Right lobe of liver (tissue), 6 donors: Measurements from ENCODE around the gene AFG1L. TPM values are rescaled to one million over a fixed set of nuclear protein-coding genes. Genes with fewer than 3 reads are reported as not detected.
A peak's percentile ranks its signal among the peaks of the same experiment; 100 is the strongest.

Experiments
- ATAC-seq, 4 donors: fragments of 200-7000 bp; cut with Tn5 transposase; one replicate each; pipeline ENCODE4 v1.9.1; 2020; ENCODE audit warnings: mild to moderate bottlenecking in 4 of 4, moderate library complexity in 4 of 4
- DNase-seq, 3 donors: peaks; one replicate each; pipeline ENCODE4 v3.0.0-alpha.2; 2020
- H3K27ac ChIP-seq, 3 donors: fragments of 200-600 bp; one replicate each; pipeline ENCODE4 v1.8.0; 2022
- H3K27me3 ChIP-seq, 2 donors: fragments of 200-600 bp; one replicate each; pipeline ENCODE4 v1.8.0; 2022
- H3K36me3 ChIP-seq, 4 donors: fragments of 200-600 bp; sonication (generic) in 1 of 4; one replicate each; pipeline versions ENCODE4 v1.5.1 to v1.8.0; 2017 to 2022; ENCODE audit warnings: control low read depth in 1 of 4
- H3K4me1 ChIP-seq, 4 donors: fragments of 200-600 bp; sonication (generic) in 1 of 4; one replicate each; pipeline versions ENCODE4 v1.5.1 to v1.8.0; 2017 to 2022; ENCODE audit warnings: control low read depth in 1 of 4
- H3K4me3 ChIP-seq, 3 donors: fragments of 200-600 bp; one replicate each; pipeline ENCODE4 v1.8.0; 2022
- H3K9me3 ChIP-seq, 4 donors: fragments of 200-600 bp; sonication (generic) in 1 of 4; one replicate each; pipeline versions ENCODE4 v1.5.1 to v1.8.0; 2017 to 2022; ENCODE audit warnings: control low read depth in 1 of 4
- POLR2A ChIP-seq: fragments of 450-650 bp; IDR thresholded peaks from one replicate; pipeline ENCODE4 v1.6.1; 2017; ENCODE audit warnings: antibody characterized with exemption, mild to moderate bottlenecking
- WGBS: methylation state at CpG from one replicate; pipeline ENCODE4 v1.1.6; 2018; ENCODE audit warnings: low coverage, low lambda C conversion rate; ENCODE audit not compliant: insufficient coverage; ENCODE audit errors: missing lambda C conversion rate; 5-methylcytosine and 5-hydroxymethylcytosine counted together
- intact Hi-C, 2 donors: fragments of 100-400 bp; cut with DNase I; formaldehyde crosslinking; loops; one replicate each; pipeline versions ENCODE4 v1.11.2 to v1.14.1; 2022
- total RNA-seq, 6 experiments: library from RNA; depleted of rRNA in 2 of 6; stranded (reverse); fragments of >200 nt in 2 of 6; fragmentation: NEBNext Ultra II Directional in 3 of 6; extraction: Animal tissue kit (Norgen Biotek cat#: 25700) in 3 of 6; gene quantifications; one replicate each; pipeline versions ENCODE4 v1.1.0 to v1.2.4, GENCODE V29; 2016 to 2023
- TF ChIP-seq, protein P1 (sequence below), 4 donors: fragments of 200-600 bp in 3 of 4; fragments of 450-650 bp in 1 of 4; IDR thresholded peaks; one replicate each; pipeline versions ENCODE4 v1.5.1 to v1.8.0; 2016 to 2022; ENCODE audit warnings: antibody characterized with exemption in 4 of 4, mild to moderate bottlenecking in 2 of 4
- donor health status: DM: no; HTN: yes; CAD: no.
- donor health status: DM: no; HTN: no; CAD: no.
- donor health status: DM: no; HTN: no; CAD: no.
- donor health status: DM: no; HTN: yes; CAD: no.
- donor health status: DM: no; HTN: yes; CAD: no.

AFG1L gene
- total RNA-seq, 6 experiments from 2014 or later: 1.5 to 5.6 (median 4.6) TPM

DNA sequence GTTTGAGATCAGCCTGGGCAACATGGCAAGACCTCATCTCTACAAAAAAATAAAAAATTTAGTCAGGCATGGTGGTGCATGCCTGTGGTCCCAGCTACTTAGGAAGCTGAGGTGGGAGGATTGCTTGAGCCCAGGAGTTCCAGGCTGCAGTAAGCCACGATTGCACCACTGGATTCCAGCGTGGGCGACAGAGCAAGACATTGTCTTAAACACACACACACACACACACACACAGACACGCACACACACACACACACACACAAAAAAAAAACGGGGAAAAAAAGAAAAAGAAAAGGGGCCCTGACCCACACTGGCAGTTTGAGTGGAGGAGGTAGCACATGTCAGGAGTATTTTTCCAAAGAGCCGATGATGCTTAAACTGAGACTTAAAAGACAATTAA, 122.2 kb downstream of the AFG1L start:
- no peak overlapping the region for H3K27ac ChIP-seq
- no peaks in the 10 kb centered on the region for H3K4me1 ChIP-seq
- H3K36me3 ChIP-seq: no peaks in the 10 kb centered on the region
- TF ChIP-seq, protein P1, sequence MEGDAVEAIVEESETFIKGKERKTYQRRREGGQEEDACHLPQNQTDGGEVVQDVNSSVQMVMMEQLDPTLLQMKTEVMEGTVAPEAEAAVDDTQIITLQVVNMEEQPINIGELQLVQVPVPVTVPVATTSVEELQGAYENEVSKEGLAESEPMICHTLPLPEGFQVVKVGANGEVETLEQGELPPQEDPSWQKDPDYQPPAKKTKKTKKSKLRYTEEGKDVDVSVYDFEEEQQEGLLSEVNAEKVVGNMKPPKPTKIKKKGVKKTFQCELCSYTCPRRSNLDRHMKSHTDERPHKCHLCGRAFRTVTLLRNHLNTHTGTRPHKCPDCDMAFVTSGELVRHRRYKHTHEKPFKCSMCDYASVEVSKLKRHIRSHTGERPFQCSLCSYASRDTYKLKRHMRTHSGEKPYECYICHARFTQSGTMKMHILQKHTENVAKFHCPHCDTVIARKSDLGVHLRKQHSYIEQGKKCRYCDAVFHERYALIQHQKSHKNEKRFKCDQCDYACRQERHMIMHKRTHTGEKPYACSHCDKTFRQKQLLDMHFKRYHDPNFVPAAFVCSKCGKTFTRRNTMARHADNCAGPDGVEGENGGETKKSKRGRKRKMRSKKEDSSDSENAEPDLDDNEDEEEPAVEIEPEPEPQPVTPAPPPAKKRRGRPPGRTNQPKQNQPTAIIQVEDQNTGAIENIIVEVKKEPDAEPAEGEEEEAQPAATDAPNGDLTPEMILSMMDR (IDR thresholded peaks at IDR 0.05): no peak
- no peak for TF ChIP-seq POLR2A
- H3K4me3 ChIP-seq: no peak overlapping the region
- ATAC-seq: no peak
- H3K27me3 ChIP-seq: no peaks in the 10 kb centered on the region
- intact Hi-C loops: no loop called here
- no peaks in the 10 kb centered on the region for H3K9me3 ChIP-seq
- DNase-seq: no peak
- 46% methylated on average over 3 of the region's 6 CpGs for WGBS

DNA sequence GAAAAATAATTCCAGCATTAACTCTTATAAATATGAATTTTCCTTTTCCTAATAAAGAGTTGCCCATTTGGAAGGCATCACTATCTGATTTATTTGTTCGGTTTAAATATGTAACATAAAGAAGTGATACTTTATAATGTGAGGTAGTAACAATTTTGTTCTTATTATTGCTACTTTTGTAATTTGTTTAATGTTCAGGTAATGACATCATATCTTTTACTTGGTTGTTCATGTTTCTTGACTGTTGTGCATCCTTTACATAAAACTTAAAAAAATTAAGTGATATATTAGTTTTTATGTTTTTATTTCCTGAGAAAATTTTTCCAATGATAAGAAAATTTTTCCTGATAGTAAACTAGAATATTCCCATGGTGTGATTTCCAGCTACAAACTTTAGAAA, 124.6 kb downstream of the AFG1L start:
- DNase-seq (no peak), ATAC-seq (no peak)
- no peak overlapping the region for H3K27ac ChIP-seq
- no peaks in the 10 kb centered on the region for H3K27me3 ChIP-seq
- TF ChIP-seq, protein P1 (IDR thresholded peaks at IDR 0.05): no peak
- no peak for TF ChIP-seq POLR2A
- H3K36me3 ChIP-seq: no peaks in the 10 kb centered on the region
- 65% methylated on average over 1 of the region's 1 CpG for WGBS
- no peaks in the 10 kb centered on the region for H3K9me3 ChIP-seq
- H3K4me1 ChIP-seq: no peaks in the 10 kb centered on the region
- no peak overlapping the region for H3K4me3 ChIP-seq
- intact Hi-C loops: no loop called here

DNA sequence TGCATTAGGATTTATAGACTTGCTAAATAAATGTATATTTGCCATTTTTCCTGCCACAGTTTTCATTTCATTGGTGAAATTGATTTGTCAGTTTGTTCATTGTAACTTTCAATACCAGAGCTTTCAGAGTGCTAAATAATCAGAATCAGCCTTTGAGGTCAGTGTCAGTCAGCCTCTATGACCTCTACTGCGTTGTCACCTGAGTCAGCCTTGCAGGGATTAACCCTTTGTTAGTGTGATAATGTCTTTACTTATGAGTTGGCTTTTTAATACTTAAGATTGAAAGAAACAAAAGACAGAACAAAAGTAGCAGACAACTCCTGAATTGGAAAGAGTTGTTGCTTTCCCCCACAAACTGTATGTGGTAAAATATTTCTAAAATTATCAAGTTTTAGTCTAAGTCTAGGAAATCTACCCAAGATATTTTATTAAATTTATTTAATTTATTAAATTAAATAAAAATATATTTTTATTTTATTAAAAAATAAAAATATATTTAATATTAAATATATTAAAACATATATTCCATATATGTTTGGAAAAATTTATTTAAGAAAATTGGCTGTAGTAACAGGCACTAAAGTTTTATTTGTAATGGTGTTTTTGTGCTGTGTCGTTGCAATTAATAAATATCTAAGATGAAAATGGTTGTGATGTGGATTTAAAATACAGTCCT, 125.2 kb downstream of the AFG1L start:
- WGBS: 48% methylated on average over 2 of the region's 2 CpGs

DNA sequence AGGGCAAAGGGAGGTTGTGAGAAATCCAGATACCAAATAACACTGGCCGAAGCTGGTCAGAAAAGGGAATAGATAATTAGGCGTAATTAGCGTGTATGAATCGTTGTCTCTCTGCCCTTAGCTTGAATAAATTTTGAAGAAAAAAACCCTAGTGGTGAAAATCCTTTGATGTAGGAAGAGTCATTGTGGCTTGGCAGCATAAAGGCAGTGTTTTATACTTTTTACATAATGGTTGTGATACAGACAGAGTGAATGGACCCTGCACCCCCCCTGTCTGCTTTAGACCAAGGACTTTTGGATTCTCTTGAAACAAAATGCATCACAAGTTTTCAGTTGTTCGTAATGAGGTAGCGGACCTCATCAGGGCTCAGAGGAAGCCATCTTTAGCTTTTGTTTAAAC, 126.5 kb downstream of the AFG1L start:
- intact Hi-C loops: no loop called here
- Histone ChIP-seq H3K36me3 (no peaks in the 10 kb centered on the region), H3K27ac (no peak overlapping the region), H3K4me1 (no peaks in the 10 kb centered on the region), H3K9me3 (no peaks in the 10 kb centered on the region), H3K27me3 (no peaks in the 10 kb centered on the region), H3K4me3 (no peak overlapping the region)
- TF ChIP-seq POLR2A: no peak
- TF ChIP-seq, protein P1 (IDR thresholded peaks at IDR 0.05): no peak
- DNase-seq: no peak
- ATAC-seq: no peak
- WGBS: 96% methylated on average over 6 of the region's 6 CpGs

More for the DNA sequence above, 125.2 kb downstream of the AFG1L start:
- Histone ChIP-seq H3K27ac (no peak overlapping the region), H3K4me1 (no peaks in the 10 kb centered on the region), H3K9me3 (no peaks in the 10 kb centered on the region), H3K4me3 (no peak overlapping the region), H3K36me3 (no peaks in the 10 kb centered on the region), H3K27me3 (no peaks in the 10 kb centered on the region)
- DNase-seq: no peak
- ATAC-seq: peak in 2 of 4 donors; percentile 53 to 63
- intact Hi-C loops: no loop called here
- TF ChIP-seq, protein P1 (IDR thresholded peaks at IDR 0.05): no peak
- no peak for TF ChIP-seq POLR2A
